GM18508 (cell line): ENCODE data around the gene MTR.
"Not testable (repeated sequence)": the region's sequence is repeated elsewhere in the genome, so short reads cannot be mapped to it uniquely, and the experiment has no call there.

Experiments
- ATAC-seq: cut with Tn5 transposase; IDR thresholded peaks from one replicate; pipeline ENCODE4 v1.9.1; 2021; ENCODE audit warnings: moderate number of reproducible peaks; ENCODE audit not compliant: insufficient read depth, unreplicated experiment

MTR gene

DNA sequence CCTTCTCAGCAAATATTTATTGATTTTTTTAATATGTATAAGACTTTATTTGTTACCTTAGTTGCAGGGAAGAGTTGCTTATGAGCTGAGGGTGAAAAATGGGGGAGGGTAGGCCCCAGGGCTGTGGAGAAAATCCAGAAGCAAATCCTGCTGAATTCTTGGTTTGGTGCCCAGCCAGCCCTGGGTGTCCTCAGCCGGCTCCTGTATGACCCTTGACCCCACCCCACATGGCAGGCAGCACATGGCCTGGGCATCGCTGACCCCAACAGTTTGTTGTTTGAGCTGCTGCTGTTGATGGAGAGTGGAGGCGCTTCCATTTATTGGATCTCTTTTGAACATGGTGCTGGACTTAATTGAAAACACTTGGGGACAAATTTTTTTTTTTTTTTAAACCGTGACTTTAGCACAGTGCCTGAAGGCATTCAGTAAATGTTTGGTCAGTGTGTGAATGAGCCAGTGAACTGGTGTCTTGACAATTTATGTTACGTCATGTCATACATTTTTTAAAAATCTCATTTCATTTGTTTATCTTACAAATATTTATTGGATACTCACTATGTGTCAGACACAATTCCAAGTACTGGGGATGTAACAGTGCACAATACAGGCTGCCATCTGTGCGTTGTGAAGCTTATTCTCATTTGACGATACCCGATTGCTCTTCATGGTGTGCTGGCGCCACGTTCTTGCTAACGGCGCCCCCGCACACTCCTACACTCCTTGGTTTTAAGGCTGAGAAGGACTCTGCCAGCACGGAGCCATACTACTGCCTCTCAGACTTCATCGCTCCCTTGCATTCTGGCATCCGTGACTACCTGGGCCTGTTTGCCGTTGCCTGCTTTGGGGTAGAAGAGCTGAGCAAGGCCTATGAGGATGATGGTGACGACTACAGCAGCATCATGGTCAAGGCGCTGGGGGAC lies 98.8 kb downstream of the MTR start:
- ATAC-seq = no peak

DNA sequence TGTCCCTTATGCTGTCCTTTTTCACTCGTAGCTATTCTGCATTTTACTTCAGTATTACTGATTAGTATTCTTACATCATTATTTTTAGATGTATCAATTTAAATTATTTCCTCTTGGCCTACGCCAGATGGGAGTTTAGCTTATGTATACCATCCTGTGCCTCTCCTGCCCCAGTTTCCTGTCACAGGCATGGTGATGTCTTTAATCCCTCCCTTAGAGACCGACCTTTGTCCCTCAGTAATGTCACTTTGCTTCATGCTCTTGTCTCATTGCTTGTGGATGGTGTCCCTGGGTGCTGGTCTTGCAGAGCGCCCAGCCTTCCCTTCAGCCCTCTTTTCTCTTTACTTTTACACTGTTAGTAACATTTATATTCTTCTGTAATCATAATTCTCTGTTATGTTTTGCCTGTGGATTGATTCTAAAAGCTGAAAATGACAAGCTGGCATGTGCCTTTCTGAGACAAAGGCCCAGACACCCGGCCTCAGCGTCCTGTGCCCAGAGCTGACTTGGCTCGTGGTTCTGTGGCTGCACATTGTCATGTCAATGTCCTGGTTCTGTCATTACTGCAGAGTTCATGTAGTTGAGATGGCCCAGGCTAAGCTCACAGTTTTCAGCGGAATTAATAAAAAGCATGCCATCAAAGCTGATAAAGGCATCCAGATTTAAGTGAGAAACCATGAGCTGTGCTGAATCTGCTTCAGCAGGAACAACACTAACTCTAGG lies 100.7 kb downstream of the MTR start:
- ATAC-seq = no peak

DNA sequence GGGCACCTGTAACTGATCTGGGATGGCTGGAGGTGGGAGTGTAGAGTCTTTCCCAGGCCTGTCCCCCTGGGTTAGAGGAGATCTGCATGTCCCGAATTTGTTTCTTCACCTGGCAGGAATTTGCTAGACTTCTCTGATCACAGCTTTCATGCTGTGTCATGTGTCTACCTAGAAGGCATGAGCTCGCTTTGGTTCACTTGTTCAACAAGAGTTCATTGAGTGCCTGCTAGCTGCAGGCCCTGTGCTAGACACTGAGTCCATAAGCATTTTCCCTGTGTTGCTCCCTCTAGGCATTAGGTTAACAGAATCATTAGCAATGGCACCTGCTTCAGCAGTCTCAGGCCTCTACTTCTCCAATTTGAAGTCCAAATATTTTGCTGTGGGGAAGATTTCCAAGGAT lies 101.6 kb downstream of the MTR start:
- ATAC-seq = no peak

- ATAC-seq = no peak
Observed at GRCh38 chr1:236904892-236905741, 110.0 kb downstream of the MTR start.

DNA sequence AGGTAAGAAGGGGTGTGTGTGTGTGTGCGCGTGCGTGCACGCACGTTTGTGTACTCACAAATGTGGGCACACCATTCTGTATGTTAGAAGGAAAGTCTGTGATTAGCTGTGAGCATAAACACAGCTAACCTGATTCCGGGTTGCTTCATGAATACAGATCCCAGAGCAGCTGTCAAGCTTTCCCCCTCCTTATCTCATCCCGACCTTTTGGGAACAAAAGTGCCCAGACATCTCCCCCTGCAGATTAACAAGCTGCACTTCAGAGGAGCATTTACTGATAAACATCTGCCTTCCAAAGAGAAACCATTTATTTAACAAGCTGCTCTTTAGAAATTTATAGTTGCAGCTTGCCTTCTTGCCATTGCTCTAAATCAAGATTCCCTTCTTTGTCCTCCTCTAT lies 112.1 kb downstream of the MTR start:
- no peak for ATAC-seq

DNA sequence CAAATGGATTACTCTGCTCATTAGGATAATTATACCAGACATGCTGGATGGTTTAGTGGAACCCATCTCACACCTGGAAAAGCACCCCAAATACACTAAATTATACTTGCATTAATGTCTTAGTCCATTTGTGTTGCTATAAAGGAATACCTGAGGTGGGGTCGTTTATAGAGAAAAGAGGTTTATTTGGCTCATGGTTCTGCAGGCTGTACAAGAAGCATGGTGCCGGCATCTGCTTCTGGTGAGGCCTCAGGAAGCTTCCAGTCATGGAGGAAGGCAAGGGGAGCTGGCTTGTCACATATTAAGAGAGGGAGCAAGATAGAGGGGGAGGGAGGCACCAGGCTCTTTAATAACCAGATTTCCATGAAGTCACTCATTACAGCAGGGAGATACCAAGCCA lies 113.6 kb downstream of the MTR start:
- no peak for ATAC-seq

GRCh38 chr1:236911047-236911446 lies 116.0 kb downstream of the MTR start:
- not testable (repeated sequence) for ATAC-seq

DNA sequence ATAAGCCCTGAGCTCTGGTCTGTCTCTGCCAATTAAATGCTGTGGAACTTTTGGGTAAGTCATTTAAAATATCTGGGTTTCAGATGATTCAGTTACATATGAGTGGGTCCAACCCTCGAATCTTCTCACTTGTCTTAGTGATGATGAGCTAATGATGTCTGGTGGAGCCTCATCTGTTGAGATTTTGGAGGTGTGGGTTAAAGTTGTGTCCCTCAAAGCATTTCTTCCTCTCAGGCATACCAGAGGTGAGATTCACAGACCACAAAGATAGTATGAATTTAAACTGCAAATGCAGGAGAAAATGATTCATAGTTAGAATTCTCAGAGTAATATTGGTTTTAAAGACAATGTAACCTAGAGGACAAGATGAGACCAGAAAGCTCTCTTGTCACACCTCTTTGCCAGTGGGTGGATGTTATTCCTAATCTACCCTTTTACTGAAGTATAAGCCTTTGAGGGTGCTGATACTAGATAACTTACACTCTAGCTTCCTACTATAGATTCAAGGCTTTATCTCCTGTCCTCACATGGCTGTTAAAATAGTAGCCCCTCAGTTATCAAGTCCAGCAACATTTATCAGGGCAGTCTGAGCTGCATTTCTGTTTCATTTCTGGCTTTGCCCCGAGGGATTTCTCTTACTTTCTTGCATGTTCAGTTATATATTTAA lies 118.4 kb downstream of the MTR start:
- ATAC-seq = no peak

DNA sequence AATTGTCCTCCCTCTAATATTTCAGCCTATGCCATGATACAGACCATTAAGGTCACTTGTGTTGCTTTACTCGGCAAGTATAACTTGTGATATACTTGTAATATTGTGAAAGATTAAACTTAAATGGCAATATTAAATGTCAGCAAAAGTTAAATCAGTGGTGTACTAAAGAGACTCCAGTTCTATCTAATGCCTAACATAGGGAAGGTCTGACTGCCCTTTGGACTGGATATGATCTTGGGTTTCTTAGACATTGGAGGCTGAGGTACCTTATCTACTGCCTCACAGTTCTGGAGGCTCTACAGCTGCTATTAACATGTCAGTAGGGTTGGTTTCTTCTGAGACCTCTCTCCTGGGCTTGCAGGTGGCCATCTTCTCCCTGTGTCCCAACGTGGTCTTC lies 119.3 kb downstream of the MTR start:
- no peak for ATAC-seq

- ATAC-seq = no peak
Observed at GRCh38 chr1:236916131-236916800, 121.2 kb downstream of the MTR start.

- ATAC-seq = no peak
Observed at GRCh38 chr1:236917448-236917847, 122.4 kb downstream of the MTR start.

GRCh38 chr1:236920286-236920894 lies 125.3 kb downstream of the MTR start:
- ATAC-seq = no peak

- ATAC-seq = no peak
Observed at GRCh38 chr1:236921610-236922009, 126.5 kb downstream of the MTR start.

GRCh38 chr1:236922190-236922589 lies 127.1 kb downstream of the MTR start:
- ATAC-seq = no peak

- ATAC-seq = no peak
Observed at GRCh38 chr1:236925386-236925785, 130.3 kb downstream of the MTR start.

DNA sequence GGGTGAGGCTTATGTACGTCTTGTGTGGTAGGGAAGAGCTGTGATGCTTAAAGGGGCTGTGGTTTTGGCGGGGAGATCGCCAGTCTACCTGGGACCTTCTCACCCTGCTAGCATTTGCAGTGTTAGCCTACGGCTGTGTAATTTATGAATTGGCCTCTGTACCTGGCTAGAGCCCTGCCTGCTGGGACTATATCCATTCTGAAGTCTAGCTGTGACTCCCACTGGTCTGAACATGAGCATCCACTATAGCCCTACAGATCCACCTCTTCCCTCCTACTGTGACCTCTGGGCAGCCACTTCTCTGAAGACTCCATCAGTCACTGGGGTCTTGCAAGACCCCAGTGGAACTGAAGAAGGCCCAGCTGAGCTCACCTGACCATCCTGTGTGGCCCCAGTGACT lies 135.4 kb downstream of the MTR start:
- no peak for ATAC-seq

DNA sequence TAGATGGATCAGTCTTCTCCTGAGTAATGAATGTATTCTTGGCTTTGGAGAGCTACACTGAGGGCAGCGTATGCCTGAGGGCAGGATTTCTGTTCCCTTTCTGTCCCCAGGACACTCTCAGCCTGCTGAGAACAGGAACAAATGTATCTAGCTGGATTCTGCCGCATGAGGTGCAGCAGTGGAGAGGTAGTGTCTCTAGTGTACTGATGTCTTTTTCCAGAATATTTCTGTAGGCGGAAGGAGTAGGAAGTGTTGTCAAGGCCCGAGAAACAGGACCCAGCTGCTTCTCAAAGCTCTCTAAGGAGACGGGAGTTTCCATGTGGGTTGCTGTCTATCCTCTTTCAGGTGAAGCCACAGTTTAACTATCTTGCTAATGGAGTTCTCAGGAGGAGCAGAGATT lies 143.7 kb downstream of the MTR start:
- no peak for ATAC-seq

DNA sequence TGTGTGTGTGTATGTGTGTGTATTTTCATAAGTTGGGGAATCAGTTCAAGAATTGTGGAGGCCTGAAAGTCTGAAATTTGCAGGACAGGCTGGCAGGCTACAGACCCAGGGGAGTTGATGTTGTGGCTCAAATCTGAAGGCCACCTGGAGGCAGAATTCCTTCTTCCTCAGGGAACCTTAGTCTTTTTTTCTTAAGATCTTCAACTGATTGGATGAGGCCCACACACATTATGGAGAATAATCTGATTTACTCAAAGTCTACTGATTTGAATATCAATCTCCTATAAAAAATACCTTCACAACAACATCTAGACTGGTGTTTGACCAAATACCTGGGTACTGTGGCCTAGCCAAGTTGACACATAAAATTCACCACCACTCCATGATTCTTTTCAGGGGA lies 147.3 kb downstream of the MTR start:
- ATAC-seq = no peak

- ATAC-seq = no peak
Observed at GRCh38 chr1:236944556-236944955, 149.5 kb downstream of the MTR start.
